ENCODE results near the gene APBB2. TPM values are rescaled to one million over a fixed set of nuclear protein-coding genes. Genes with fewer than 3 reads are reported as not detected.

Gene APBB2
- total and polyA plus RNA-seq, 2 donors (not counting 1 experiment from before 2014, with no cell fraction given), result 4.4 to 15.8 TPM

DNA sequence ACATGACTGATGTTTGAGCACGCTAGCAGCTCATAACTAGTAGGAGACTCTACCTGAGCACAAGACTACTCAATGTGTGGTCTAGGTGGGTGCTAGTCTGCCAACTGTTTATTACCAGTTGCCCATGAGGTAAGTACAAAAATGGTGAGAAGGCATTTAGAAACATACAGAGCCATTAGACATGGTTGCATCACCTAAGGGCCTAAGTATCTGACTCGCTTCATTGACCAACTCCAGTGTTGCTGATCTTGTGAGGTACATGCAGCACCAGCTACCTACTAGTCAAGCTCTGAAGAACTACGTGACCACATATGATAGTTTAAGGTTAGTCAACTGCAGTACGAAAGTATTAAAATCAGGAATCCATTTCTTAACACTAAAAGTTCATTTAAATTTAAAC is 39.9 kb downstream of the APBB2 start:
- H3K27ac ChIP-seq (ENCODE audit: low read length in 2 of 2), result no peak overlapping the region
- H2AFZ ChIP-seq (ENCODE audit: insufficient read depth, low read depth, low read length, poor library complexity, severe bottlenecking), result no peak overlapping the region
- no peaks in the 10 kb centered on the region for H3K4me1 ChIP-seq (ENCODE audit: control insufficient read depth in 2 of 2, insufficient read depth in 2 of 2, low read length in 2 of 2)
- no peaks in the 10 kb centered on the region for H3K27me3 ChIP-seq (replicated peaks in 1 of 4; ENCODE audit: control extremely low read depth in 1 of 4, control insufficient read depth in 3 of 4, insufficient read depth in 4 of 4, low read length in 3 of 4)
- Mint-ChIP-seq H3K27ac (no peak overlapping the region), H3K27me3 (no peaks in the 10 kb centered on the region), H3K4me3 (no peak overlapping the region), H3K4me1 (peaks cover 4% of the 10 kb centered on the region), H3K9me3 (ENCODE audit: insufficient read depth) (no peaks in the 10 kb centered on the region)
- H3K4me2 ChIP-seq (replicated peaks; ENCODE audit: low read depth, low read length, poor library complexity, severe bottlenecking), result no peak overlapping the region
- ChIA-PET CTCF (no interaction called here), POLR2A (no interaction called here)
- ATAC-seq (ENCODE audit: low read depth) (no peak), DNase-seq (peak; percentile 3)
- intact Hi-C loops (cut with micrococcal nuclease), result no loop called here
- no peaks in the 10 kb centered on the region for H3K9me3 ChIP-seq (ENCODE audit: control extremely low read depth in 1 of 3, control insufficient read depth in 2 of 3, insufficient read depth in 1 of 3, low read length in 2 of 3)
- no peaks in the 10 kb centered on the region for H4K20me1 ChIP-seq (ENCODE audit: control insufficient read depth, insufficient read depth, low read length, poor library complexity, severe bottlenecking)
- H3K36me3 ChIP-seq (replicated peaks in 1 of 2; ENCODE audit: control extremely low read depth in 1 of 2, control insufficient read depth in 1 of 2, extremely low read depth in 1 of 2, insufficient read depth in 2 of 2, low read length in 1 of 2), result no peaks in the 10 kb centered on the region
- no peak overlapping the region for H3K9ac ChIP-seq (ENCODE audit: low read length)
- H3K4me3 ChIP-seq (ENCODE audit: control extremely low read depth in 1 of 5, extremely low read depth in 1 of 5, insufficient read depth in 1 of 5, low read depth in 2 of 5, low read length in 4 of 5), result no peak overlapping the region
- no peak for TF ChIP-seq EZH2 (IDR thresholded peaks at IDR 0.05; ENCODE audit: borderline replicate concordance, insufficient read depth, low read depth, low read length, poor library complexity, severe bottlenecking)
- TF ChIP-seq, protein P1, sequence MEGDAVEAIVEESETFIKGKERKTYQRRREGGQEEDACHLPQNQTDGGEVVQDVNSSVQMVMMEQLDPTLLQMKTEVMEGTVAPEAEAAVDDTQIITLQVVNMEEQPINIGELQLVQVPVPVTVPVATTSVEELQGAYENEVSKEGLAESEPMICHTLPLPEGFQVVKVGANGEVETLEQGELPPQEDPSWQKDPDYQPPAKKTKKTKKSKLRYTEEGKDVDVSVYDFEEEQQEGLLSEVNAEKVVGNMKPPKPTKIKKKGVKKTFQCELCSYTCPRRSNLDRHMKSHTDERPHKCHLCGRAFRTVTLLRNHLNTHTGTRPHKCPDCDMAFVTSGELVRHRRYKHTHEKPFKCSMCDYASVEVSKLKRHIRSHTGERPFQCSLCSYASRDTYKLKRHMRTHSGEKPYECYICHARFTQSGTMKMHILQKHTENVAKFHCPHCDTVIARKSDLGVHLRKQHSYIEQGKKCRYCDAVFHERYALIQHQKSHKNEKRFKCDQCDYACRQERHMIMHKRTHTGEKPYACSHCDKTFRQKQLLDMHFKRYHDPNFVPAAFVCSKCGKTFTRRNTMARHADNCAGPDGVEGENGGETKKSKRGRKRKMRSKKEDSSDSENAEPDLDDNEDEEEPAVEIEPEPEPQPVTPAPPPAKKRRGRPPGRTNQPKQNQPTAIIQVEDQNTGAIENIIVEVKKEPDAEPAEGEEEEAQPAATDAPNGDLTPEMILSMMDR (IDR thresholded peaks at IDR 0.05), result no peak
- WGBS (ENCODE audit: insufficient coverage), result 83% methylated on average over 1 of the region's 4 CpGs
- H3K79me2 ChIP-seq (ENCODE audit: control insufficient read depth, insufficient read depth, low read length), result no peaks in the 10 kb centered on the region

DNA sequence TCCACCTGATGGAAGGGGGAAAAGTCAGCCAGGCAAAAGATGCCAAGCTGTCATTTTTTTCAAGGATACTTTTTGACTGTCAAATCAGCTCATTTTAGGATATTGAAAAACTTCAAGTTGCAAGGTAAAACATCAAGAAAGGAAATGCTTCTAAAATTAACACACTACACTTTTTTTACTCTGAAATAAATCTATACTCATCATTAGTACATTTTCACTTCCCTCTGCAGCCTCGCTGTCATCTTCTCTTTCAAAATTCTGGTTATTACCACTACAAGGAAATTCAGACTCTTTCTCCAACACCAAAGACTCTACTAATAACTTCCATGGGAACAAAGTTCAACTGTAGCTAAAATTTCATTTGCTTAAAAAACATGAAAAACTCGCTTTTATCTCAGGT is 41.6 kb downstream of the APBB2 start:
- Histone ChIP-seq H3K27me3 (replicated peaks in 1 of 4; ENCODE audit: control extremely low read depth in 1 of 4, control insufficient read depth in 3 of 4, insufficient read depth in 4 of 4, low read length in 3 of 4) (no peaks in the 10 kb centered on the region), H3K36me3 (replicated peaks in 1 of 2; ENCODE audit: control extremely low read depth in 1 of 2, control insufficient read depth in 1 of 2, extremely low read depth in 1 of 2, insufficient read depth in 2 of 2, low read length in 1 of 2) (no peaks in the 10 kb centered on the region), H3K9me3 (ENCODE audit: control extremely low read depth in 1 of 3, control insufficient read depth in 2 of 3, insufficient read depth in 1 of 3, low read length in 2 of 3) (no peaks in the 10 kb centered on the region), H2AFZ (ENCODE audit: insufficient read depth, low read depth, low read length, poor library complexity, severe bottlenecking) (no peak overlapping the region), H3K4me2 (replicated peaks; ENCODE audit: low read depth, low read length, poor library complexity, severe bottlenecking) (no peak overlapping the region), H3K79me2 (ENCODE audit: control insufficient read depth, insufficient read depth, low read length) (no peaks in the 10 kb centered on the region), H3K4me3 (ENCODE audit: control extremely low read depth in 1 of 5, extremely low read depth in 1 of 5, insufficient read depth in 1 of 5, low read depth in 2 of 5, low read length in 4 of 5) (no peak overlapping the region), H3K9ac (ENCODE audit: low read length) (no peak overlapping the region), H3K4me1 (ENCODE audit: control insufficient read depth in 2 of 2, insufficient read depth in 2 of 2, low read length in 2 of 2) (no peaks in the 10 kb centered on the region), H4K20me1 (ENCODE audit: control insufficient read depth, insufficient read depth, low read length, poor library complexity, severe bottlenecking) (no peaks in the 10 kb centered on the region), H3K27ac (ENCODE audit: low read length in 2 of 2) (no peak overlapping the region)
- ChIA-PET CTCF (no interaction called here), POLR2A (no interaction called here)
- Mint-ChIP-seq H3K4me1 (peaks cover 4% of the 10 kb centered on the region), H3K27ac (no peak overlapping the region), H3K9me3 (ENCODE audit: insufficient read depth) (no peaks in the 10 kb centered on the region), H3K4me3 (no peak overlapping the region), H3K27me3 (peaks cover under 1% of the 10 kb centered on the region)
- ATAC-seq (ENCODE audit: low read depth) (no peak), DNase-seq (no peak)
- intact Hi-C loops (cut with micrococcal nuclease), result no loop called here
- TF ChIP-seq EZH2 (IDR thresholded peaks at IDR 0.05; ENCODE audit: borderline replicate concordance, insufficient read depth, low read depth, low read length, poor library complexity, severe bottlenecking), result no peak
- TF ChIP-seq, protein P1 (IDR thresholded peaks at IDR 0.05), result no peak
- 56% methylated on average over 1 of the region's 2 CpGs for WGBS (ENCODE audit: insufficient coverage)
